ENCODE results near the gene LARP4. TPM values are rescaled to one million over a fixed set of nuclear protein-coding genes. Genes with fewer than 3 reads are reported as not detected.
"Not testable (repeated sequence)": the region's sequence is repeated elsewhere in the genome, so short reads cannot be mapped to it uniquely, and the experiment has no call there.

The LARP4 gene
- total and polyA plus RNA-seq, 2 donors (not counting 3 experiments of a cell fraction or from before 2014, with no cell fraction given) = 8.9 to 69.6 TPM

- H3K9ac ChIP-seq (replicated peaks; ENCODE audit: extremely low read depth, insufficient read depth, low read length); H4K20me1 ChIP-seq (replicated peaks; ENCODE audit: control insufficient read depth, extremely low read depth, insufficient read depth, low read length); H3K27me3 ChIP-seq (ENCODE audit: control insufficient read depth in 2 of 2, insufficient read depth in 2 of 2, low read length in 2 of 2); H3K9me3 ChIP-seq (replicated peaks; ENCODE audit: control insufficient read depth, insufficient read depth, low read length); H3K36me3 ChIP-seq (ENCODE audit: control insufficient read depth in 2 of 2, extremely low read depth in 1 of 2, insufficient read depth in 2 of 2, low read length in 2 of 2); H3K27ac ChIP-seq (ENCODE audit: insufficient read depth, low read depth, low read length); H3K4me2 ChIP-seq (ENCODE audit: insufficient read depth, low read length); dilution Hi-C loops (cut with MboI; ENCODE audit: extremely low pct_ligation_motif_present, low sequenced_read_pairs); H2AFZ ChIP-seq (ENCODE audit: low read depth, low read length); H3K9me1 ChIP-seq (replicated peaks; ENCODE audit: control insufficient read depth, extremely low read depth, insufficient read depth, low read length); POLR2A ChIA-PET; intact Hi-C loops (cut with micrococcal nuclease); BruUV-seq (replicated peaks); FAIRE-seq; H3K4me3 ChIP-seq (replicated peaks in 1 of 3; ENCODE audit: insufficient read depth in 1 of 3, low read depth in 1 of 3, low read length in 3 of 3); DNase-seq (ENCODE audit: low read depth, low spot score): not testable (repeated sequence)
- Histone ChIP-seq H3K4me1 (ENCODE audit: control insufficient read depth, extremely low read depth, insufficient read depth, low read length) (peaks cover 13% of the 10 kb centered on the region), H3K79me2 (ENCODE audit: control insufficient read depth, insufficient read depth, low read length) (peaks cover 73% of the 10 kb centered on the region)
- CTCF ChIA-PET = interaction anchor here (1.5 kb wide), 1 partner anchor 15 kb away, joined by 3 read pairs; no protein-coding TSS in a partner anchor
Observed at GRCh38 chr12:50423342-50423741, 22.7 kb downstream of the LARP4 start.

GRCh38 chr12:50425589-50426258 is 25.0 kb downstream of the LARP4 start:
- ChIA-PET CTCF (interaction anchor here (0.8 to 1.4 kb wide), 2 partner anchors 9 to 10 kb away, joined by 4 read pairs; no protein-coding TSS in a partner anchor), POLR2A (no interaction called here)
- TF ChIP-seq MAX (IDR thresholded peaks at IDR 0.05; ENCODE audit: insufficient read depth, insufficient read length) (no peak), JUN (IDR thresholded peaks at IDR 0.05; ENCODE audit: borderline replicate concordance, insufficient read depth, insufficient read length, low read depth) (no peak), POLR2AphosphoS5 (IDR thresholded peaks at IDR 0.05; ENCODE audit: insufficient read depth, low read depth, low read length) (no peak), POLR2A (IDR thresholded peaks at IDR 0.05; ENCODE audit: low read depth, low read length) (no peak), MYC (IDR thresholded peaks at IDR 0.05; ENCODE audit: low read depth, low read length) (no peak), CTCF (IDR thresholded peaks at IDR 0.05; ENCODE audit: extremely low read depth in 1 of 2, insufficient read depth in 1 of 2, low read depth in 1 of 2, low read length in 2 of 2) (no peak), EZH2 (IDR thresholded peaks at IDR 0.05; ENCODE audit: borderline replicate concordance, low read depth, low read length, severe bottlenecking) (no peak), FOS (IDR thresholded peaks at IDR 0.05; ENCODE audit: borderline replicate concordance, insufficient read depth, low read length) (no peak), GATA2 (IDR thresholded peaks at IDR 0.05; ENCODE audit: insufficient read depth, insufficient read length, low read depth, low read length) (no peak)
- Histone ChIP-seq H3K36me3 (ENCODE audit: control insufficient read depth in 2 of 2, extremely low read depth in 1 of 2, insufficient read depth in 2 of 2, low read length in 2 of 2) (peaks cover 0 to 6% of the 10 kb centered on the region in 2 experiments), H3K4me2 (ENCODE audit: insufficient read depth, low read length) (no peak overlapping the region), H3K4me3 (replicated peaks in 1 of 3; ENCODE audit: insufficient read depth in 1 of 3, low read depth in 1 of 3, low read length in 3 of 3) (no peak overlapping the region), H2AFZ (ENCODE audit: low read depth, low read length) (no peak overlapping the region), H3K9me3 (replicated peaks; ENCODE audit: control insufficient read depth, insufficient read depth, low read length) (no peaks in the 10 kb centered on the region), H3K27ac (ENCODE audit: insufficient read depth, low read depth, low read length) (no peak overlapping the region), H3K9ac (replicated peaks; ENCODE audit: extremely low read depth, insufficient read depth, low read length) (no peak overlapping the region), H3K9me1 (replicated peaks; ENCODE audit: control insufficient read depth, extremely low read depth, insufficient read depth, low read length) (no peaks in the 10 kb centered on the region), H3K27me3 (ENCODE audit: control insufficient read depth in 2 of 2, insufficient read depth in 2 of 2, low read length in 2 of 2) (no peaks in the 10 kb centered on the region), H3K79me2 (ENCODE audit: control insufficient read depth, insufficient read depth, low read length) (peaks cover 53% of the 10 kb centered on the region), H3K4me1 (ENCODE audit: control insufficient read depth, extremely low read depth, insufficient read depth, low read length) (peaks cover 13% of the 10 kb centered on the region), H4K20me1 (replicated peaks; ENCODE audit: control insufficient read depth, extremely low read depth, insufficient read depth, low read length) (peaks cover 5% of the 10 kb centered on the region)
- FAIRE-seq (peak; percentile 38), DNase-seq (ENCODE audit: low read depth, low spot score) (peak; percentile 5)
- intact Hi-C loops (cut with micrococcal nuclease) (no loop called here), dilution Hi-C loops (cut with MboI; ENCODE audit: extremely low pct_ligation_motif_present, low sequenced_read_pairs) (no loop called here)
- BruUV-seq (replicated peaks) = no TSS peak
